ENCODE measurements around the gene IGLON5.

Gene IGLON5

GRCh38 chr19:51330366-51330765 is 18.9 kb downstream of the IGLON5 start:
- H3K27me3 ChIP-seq (ENCODE audit: insufficient read depth, low read length), result peaks cover 20% of the 10 kb centered on the region
- H3K9ac ChIP-seq (ENCODE audit: low read depth, low read length), result no peak overlapping the region
- peaks cover 16% of the 10 kb centered on the region for H3K36me3 ChIP-seq (ENCODE audit: insufficient read depth, low read depth, low read length)
- no peak overlapping the region for H3K4me3 ChIP-seq (ENCODE audit: low read length)
- H3K9me3 ChIP-seq (ENCODE audit: insufficient read depth, low read depth, low read length), result no peaks in the 10 kb centered on the region
- peaks cover 2% of the 10 kb centered on the region; the same call in 1 of the 2 replicates for H3K4me1 ChIP-seq (ENCODE audit: insufficient read depth, low read length)
- H3K27ac ChIP-seq (ENCODE audit: low read length), result no peak overlapping the region

GRCh38 chr19:51331193-51331592 is 19.7 kb downstream of the IGLON5 start:
- no peak overlapping the region for H3K27ac ChIP-seq (ENCODE audit: low read length)
- no peak overlapping the region for H3K4me3 ChIP-seq (ENCODE audit: low read length)
- peaks cover 16% of the 10 kb centered on the region for H3K36me3 ChIP-seq (ENCODE audit: insufficient read depth, low read depth, low read length)
- peaks cover 13% of the 10 kb centered on the region for H3K27me3 ChIP-seq (ENCODE audit: insufficient read depth, low read length)
- no peaks in the 10 kb centered on the region for H3K9me3 ChIP-seq (ENCODE audit: insufficient read depth, low read depth, low read length)
- peaks cover 2% of the 10 kb centered on the region; the same call in 1 of the 2 replicates for H3K4me1 ChIP-seq (ENCODE audit: insufficient read depth, low read length)
- no peak overlapping the region for H3K9ac ChIP-seq (ENCODE audit: low read depth, low read length)

GRCh38 chr19:51331716-51332115 is 20.3 kb downstream of the IGLON5 start:
- no peak overlapping the region for H3K4me3 ChIP-seq (ENCODE audit: low read length)
- H3K9ac ChIP-seq (ENCODE audit: low read depth, low read length), result no peak overlapping the region
- H3K36me3 ChIP-seq (ENCODE audit: insufficient read depth, low read depth, low read length), result peaks cover 16% of the 10 kb centered on the region
- H3K27ac ChIP-seq (ENCODE audit: low read length), result no peak overlapping the region
- H3K4me1 ChIP-seq (ENCODE audit: insufficient read depth, low read length), result peaks cover 2% of the 10 kb centered on the region; the same call in 1 of the 2 replicates
- H3K9me3 ChIP-seq (ENCODE audit: insufficient read depth, low read depth, low read length), result no peaks in the 10 kb centered on the region
- peaks cover 9% of the 10 kb centered on the region for H3K27me3 ChIP-seq (ENCODE audit: insufficient read depth, low read length)

GRCh38 chr19:51333836-51334460 is 22.5 kb downstream of the IGLON5 start:
- Histone ChIP-seq H3K4me1 (ENCODE audit: insufficient read depth, low read length) (no peaks in the 10 kb centered on the region), H3K9ac (ENCODE audit: low read depth, low read length) (no peak overlapping the region), H3K27ac (ENCODE audit: low read length) (no peak overlapping the region)

DNA sequence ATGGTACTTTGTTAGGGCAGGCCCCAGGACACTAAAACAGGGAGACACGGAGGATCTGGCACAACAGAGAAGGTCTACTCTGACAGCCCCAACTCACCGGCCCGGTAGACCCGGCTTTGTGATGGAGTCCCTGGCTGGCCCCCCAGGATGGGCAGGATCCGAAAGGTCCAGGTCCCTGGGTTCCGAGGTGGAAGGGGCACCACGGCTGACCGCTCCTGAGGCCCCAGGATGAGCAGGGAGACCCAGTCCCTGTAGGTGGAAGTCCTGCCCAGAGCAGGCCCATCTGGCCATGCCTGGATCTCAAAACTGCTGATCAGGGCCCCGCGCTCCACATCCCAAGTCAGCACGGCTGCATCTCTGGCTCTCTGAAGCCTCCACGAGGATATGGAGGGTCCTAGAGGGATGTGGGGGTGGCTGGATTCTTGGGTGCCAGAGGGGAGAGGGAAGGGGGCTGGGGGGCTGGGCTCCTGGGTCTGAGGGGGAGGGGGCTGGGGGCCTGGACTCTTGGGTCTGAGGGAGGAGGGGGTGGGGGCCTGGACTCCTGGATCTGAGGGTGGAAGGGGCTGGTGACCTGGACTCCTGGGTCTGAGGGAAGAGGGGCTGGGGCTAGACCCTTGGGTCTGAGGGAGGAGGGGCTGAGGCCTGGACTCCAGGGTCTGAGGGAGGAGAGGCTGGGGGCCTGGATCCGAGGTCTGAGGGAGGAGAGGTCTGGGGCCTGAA is 25.9 kb downstream of the IGLON5 start:
- no peak overlapping the region for H3K4me3 ChIP-seq (ENCODE audit: low read length)
- peaks cover 19% of the 10 kb centered on the region for H3K27me3 ChIP-seq (ENCODE audit: insufficient read depth, low read length)
- peaks cover under 1% of the 10 kb centered on the region; the same call in 1 of the 2 replicates for H3K36me3 ChIP-seq (ENCODE audit: insufficient read depth, low read depth, low read length)
- H3K9ac ChIP-seq (ENCODE audit: low read depth, low read length), result no peak overlapping the region
- H3K4me1 ChIP-seq (ENCODE audit: insufficient read depth, low read length), result peaks cover 5% of the 10 kb centered on the region; the same call in 1 of the 2 replicates
- no peaks in the 10 kb centered on the region for H3K9me3 ChIP-seq (ENCODE audit: insufficient read depth, low read depth, low read length)
- no peak overlapping the region for H3K27ac ChIP-seq (ENCODE audit: low read length)

More at GRCh38 chr19:51333836-51334460, 22.5 kb downstream of the IGLON5 start:
- Histone ChIP-seq H3K36me3 (ENCODE audit: insufficient read depth, low read depth, low read length) (peaks cover 16% of the 10 kb centered on the region), H3K4me3 (ENCODE audit: low read length) (no peak overlapping the region), H3K27me3 (ENCODE audit: insufficient read depth, low read length) (no peaks in the 10 kb centered on the region), H3K9me3 (ENCODE audit: insufficient read depth, low read depth, low read length) (no peaks in the 10 kb centered on the region)

GRCh38 chr19:51337861-51338562 is 26.6 kb downstream of the IGLON5 start:
- peaks cover 19% of the 10 kb centered on the region for H3K27me3 ChIP-seq (ENCODE audit: insufficient read depth, low read length)
- peaks cover 8% of the 10 kb centered on the region; the same call in 1 of the 2 replicates for H3K4me1 ChIP-seq (ENCODE audit: insufficient read depth, low read length)
- H3K36me3 ChIP-seq (ENCODE audit: insufficient read depth, low read depth, low read length), result no peaks in the 10 kb centered on the region
- H3K27ac ChIP-seq (ENCODE audit: low read length), result no peak overlapping the region
- peak overlapping the region; percentile 76 for H3K4me3 ChIP-seq (ENCODE audit: low read length)
- H3K9ac ChIP-seq (ENCODE audit: low read depth, low read length), result peak overlapping the region; percentile 54; the same call in 1 of the 2 replicates
- H3K9me3 ChIP-seq (ENCODE audit: insufficient read depth, low read depth, low read length), result no peaks in the 10 kb centered on the region

DNA sequence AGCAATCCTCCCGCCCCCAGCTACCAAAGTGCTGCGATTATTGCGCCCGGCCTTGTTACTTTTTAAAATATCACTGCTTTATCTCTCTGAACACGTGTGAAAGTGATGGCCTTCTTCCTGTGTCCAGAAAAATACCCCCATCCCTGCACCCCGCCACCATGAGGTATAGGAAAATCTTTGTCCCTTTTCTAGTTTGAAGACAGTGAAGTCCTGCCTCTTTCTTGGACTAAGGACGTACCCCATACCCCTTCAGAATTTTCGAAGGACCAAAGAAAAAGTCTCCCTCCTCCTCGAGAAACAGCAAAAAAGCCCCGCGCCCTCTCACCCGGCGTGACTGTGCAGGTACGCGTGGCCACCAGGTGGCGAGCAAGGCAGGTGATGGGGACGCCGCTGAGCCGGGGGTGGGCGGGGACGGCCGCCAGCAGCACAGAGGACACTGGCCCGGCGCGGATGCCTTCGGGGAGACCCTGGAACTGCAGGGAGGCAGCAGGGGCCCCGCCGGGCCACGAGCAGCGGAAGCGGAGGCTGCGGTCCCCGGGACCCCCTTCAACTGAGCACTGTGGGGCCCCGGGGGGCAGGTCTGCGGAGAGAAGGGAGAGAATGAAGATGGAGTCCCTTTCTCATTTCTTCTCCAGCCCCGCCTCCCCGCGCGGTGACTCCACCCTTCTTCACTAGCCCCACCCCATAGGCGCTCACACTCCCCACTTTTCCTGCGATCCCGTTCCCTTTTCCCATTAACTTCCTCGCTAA is 27.3 kb downstream of the IGLON5 start:
- H3K27me3 ChIP-seq (ENCODE audit: insufficient read depth, low read length), result peaks cover 19% of the 10 kb centered on the region
- peak overlapping the region; percentile 15 for H3K27ac ChIP-seq (ENCODE audit: low read length)
- H3K9ac ChIP-seq (ENCODE audit: low read depth, low read length), result peak overlapping the region; percentile 54; the same call in 1 of the 2 replicates
- no peaks in the 10 kb centered on the region for H3K36me3 ChIP-seq (ENCODE audit: insufficient read depth, low read depth, low read length)
- peak overlapping the region; percentile 76 for H3K4me3 ChIP-seq (ENCODE audit: low read length)
- H3K4me1 ChIP-seq (ENCODE audit: insufficient read depth, low read length), result peaks cover 8% of the 10 kb centered on the region; the same call in 1 of the 2 replicates
- no peaks in the 10 kb centered on the region for H3K9me3 ChIP-seq (ENCODE audit: insufficient read depth, low read depth, low read length)

DNA sequence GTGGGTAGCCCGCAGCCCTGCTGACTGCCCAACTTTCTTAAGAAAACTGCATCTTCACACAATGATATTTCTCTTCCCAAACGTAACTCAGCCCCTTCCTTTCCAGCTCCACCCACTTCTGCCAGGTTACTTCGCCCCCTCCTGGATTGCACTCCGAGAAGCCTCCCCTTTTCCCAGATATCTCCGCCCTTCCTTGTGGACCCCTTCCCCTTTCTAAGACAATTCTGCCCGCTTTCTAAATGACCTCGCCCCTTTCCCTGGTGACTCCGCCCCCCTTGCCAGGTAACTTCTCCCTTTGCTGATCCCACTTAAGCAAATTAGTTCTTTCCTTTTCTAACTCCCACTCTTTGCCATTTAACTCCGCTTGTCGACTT is 27.9 kb downstream of the IGLON5 start:
- no peaks in the 10 kb centered on the region for H3K36me3 ChIP-seq (ENCODE audit: insufficient read depth, low read depth, low read length)
- peaks cover 19% of the 10 kb centered on the region for H3K27me3 ChIP-seq (ENCODE audit: insufficient read depth, low read length)
- peak overlapping the region; percentile 15 for H3K27ac ChIP-seq (ENCODE audit: low read length)
- H3K9ac ChIP-seq (ENCODE audit: low read depth, low read length), result peak overlapping the region; percentile 54; the same call in 1 of the 2 replicates
- peak overlapping the region; percentile 76 for H3K4me3 ChIP-seq (ENCODE audit: low read length)
- H3K4me1 ChIP-seq (ENCODE audit: insufficient read depth, low read length), result peaks cover 8% of the 10 kb centered on the region; the same call in 1 of the 2 replicates
- H3K9me3 ChIP-seq (ENCODE audit: insufficient read depth, low read depth, low read length), result no peaks in the 10 kb centered on the region

DNA sequence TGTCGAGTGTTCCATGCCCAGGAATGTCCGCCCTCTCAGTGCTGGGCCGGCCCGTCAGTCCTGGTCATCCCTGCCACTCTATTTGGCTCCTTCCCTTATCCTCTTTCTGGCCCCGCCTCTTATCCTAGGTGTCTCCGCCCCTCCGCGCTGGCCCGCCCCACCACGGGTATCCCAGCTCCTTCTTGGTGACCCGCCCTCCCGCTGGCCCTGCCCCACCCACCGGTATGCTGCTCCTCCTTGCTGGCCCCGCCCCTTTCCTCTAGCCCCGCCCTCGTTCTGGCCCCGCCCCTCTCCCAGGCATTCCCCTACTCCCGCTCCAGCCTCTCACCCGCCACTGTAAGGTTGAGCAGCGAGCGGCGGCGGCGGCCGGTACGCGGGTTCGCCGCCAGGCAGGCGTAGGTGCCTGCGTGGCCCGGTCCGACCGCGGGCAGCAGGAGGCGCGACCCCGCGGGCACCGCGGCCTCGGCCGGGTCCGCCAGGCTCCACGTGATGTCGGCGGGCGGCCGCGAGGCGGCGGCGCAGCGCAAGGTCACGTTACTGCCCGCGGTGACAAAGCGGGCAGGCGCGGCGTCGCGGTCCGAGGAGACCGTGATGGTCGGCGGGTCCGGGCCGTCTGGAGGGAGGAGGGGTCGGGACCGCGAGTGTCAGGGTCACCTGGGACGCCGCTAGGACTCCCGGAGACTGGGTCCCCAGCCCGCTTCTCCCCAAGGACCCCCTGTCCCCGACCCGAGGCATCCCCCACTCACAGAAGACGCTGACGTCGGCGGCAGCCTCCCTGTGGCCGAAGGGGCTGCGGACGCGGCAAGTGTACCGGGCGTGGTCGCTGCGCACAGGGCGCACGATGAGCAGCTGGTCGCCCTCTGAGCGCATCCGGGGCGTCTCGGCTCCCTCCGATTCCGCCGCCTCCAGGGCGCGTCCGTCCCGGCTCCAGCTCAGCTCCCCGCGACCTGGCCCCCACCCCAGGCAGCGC is 28.5 kb downstream of the IGLON5 start:
- H3K9ac ChIP-seq (ENCODE audit: low read depth, low read length), result peak overlapping the region; percentile 59; the same call in 1 of the 2 replicates
- H3K4me3 ChIP-seq (ENCODE audit: low read length), result peak overlapping the region; percentile 76
- H3K36me3 ChIP-seq (ENCODE audit: insufficient read depth, low read depth, low read length), result no peaks in the 10 kb centered on the region
- no peaks in the 10 kb centered on the region for H3K9me3 ChIP-seq (ENCODE audit: insufficient read depth, low read depth, low read length)
- H3K27me3 ChIP-seq (ENCODE audit: insufficient read depth, low read length), result peaks cover 19% of the 10 kb centered on the region
- H3K4me1 ChIP-seq (ENCODE audit: insufficient read depth, low read length), result peaks cover 8% of the 10 kb centered on the region; the same call in 1 of the 2 replicates
- peak overlapping the region; percentile 15 for H3K27ac ChIP-seq (ENCODE audit: low read length)

DNA sequence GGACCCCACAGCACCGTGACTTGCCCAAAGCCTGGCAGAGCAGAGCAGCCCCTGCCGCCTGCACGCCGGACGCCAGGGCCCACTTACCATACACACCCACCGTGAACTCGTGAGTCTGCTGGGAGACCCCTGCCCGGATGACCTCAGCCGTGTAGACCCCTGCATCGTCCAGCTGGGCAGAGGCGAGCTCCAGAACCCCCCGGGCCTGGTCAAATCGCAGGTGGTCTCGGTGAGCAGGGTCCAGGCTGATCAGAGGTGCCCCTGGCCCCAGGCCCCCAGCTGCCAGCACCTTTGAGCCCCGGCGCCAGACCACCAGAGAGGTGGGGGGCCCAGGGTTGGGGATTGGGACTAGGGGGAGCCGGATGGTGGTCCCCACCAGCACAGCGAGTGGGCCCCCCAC is 29.6 kb downstream of the IGLON5 start:
- H3K27ac ChIP-seq (ENCODE audit: low read length), result no peak overlapping the region
- H3K9me3 ChIP-seq (ENCODE audit: insufficient read depth, low read depth, low read length), result no peaks in the 10 kb centered on the region
- H3K4me3 ChIP-seq (ENCODE audit: low read length), result peak overlapping the region; percentile 70; the same call in 1 of the 2 replicates
- H3K9ac ChIP-seq (ENCODE audit: low read depth, low read length), result no peak overlapping the region; the same call in 1 of the 2 replicates
- peaks cover 19% of the 10 kb centered on the region for H3K27me3 ChIP-seq (ENCODE audit: insufficient read depth, low read length)
- H3K36me3 ChIP-seq (ENCODE audit: insufficient read depth, low read depth, low read length), result no peaks in the 10 kb centered on the region
- H3K4me1 ChIP-seq (ENCODE audit: insufficient read depth, low read length), result peaks cover 8% of the 10 kb centered on the region; the same call in 1 of the 2 replicates
